Sigmoid colon (tissue), 7 donors: ENCODE data around the gene KRTDAP. TPM values are rescaled to one million over a fixed set of nuclear protein-coding genes. Genes with fewer than 3 reads are reported as not detected.

ENCODE experiments used
- DNase-seq: peaks from one replicate; pipeline ENCODE4 v3.0.0-alpha.2; 2019
- H3K27ac ChIP-seq, 4 donors: fragments of 200-600 bp; sonication (generic); one replicate each; pipeline ENCODE4 v1.5.1; 2016 to 2019; ENCODE audit warnings: mild to moderate bottlenecking in 1 of 4
- H3K27me3 ChIP-seq, 3 donors: fragments of 200-600 bp; sonication (generic); one replicate each; pipeline ENCODE4 v1.5.1; 2019; ENCODE audit warnings: mild to moderate bottlenecking in 1 of 3
- H3K36me3 ChIP-seq, 4 donors: fragments of 200-600 bp; sonication (generic); one replicate each; pipeline ENCODE4 v1.5.1; 2016 to 2019
- H3K4me1 ChIP-seq, 4 donors: fragments of 200-600 bp; sonication (generic); one replicate each; pipeline ENCODE4 v1.5.1; 2017 to 2019
- H3K4me3 ChIP-seq, 4 donors: fragments of 200-600 bp; sonication (generic); one replicate each; pipeline ENCODE4 v1.5.1; 2017 to 2019; ENCODE audit warnings: mild to moderate bottlenecking in 2 of 4, moderate library complexity in 1 of 4
- H3K9me3 ChIP-seq, 4 donors: fragments of 200-600 bp in 3 of 4; sonication (generic) in 3 of 4; one replicate each; pipeline versions ENCODE4 v1.5.1 to v1.6.1; 2013 to 2019
- CTCF ChIP-seq, 4 experiments: fragments of 450-650 bp in 3 of 4; fragments of 200-600 bp in 1 of 4; IDR thresholded peaks; one replicate each; pipeline ENCODE4 v1.5.1; 2016 to 2019; ENCODE audit warnings: antibody characterized with exemption in 4 of 4, mild to moderate bottlenecking in 3 of 4, moderate library complexity in 2 of 4
- EP300 ChIP-seq, 4 donors: sonication (generic); formaldehyde crosslinking; IDR thresholded peaks; one replicate each; pipeline ENCODE4 v1.6.1; 2017; ENCODE audit warnings: antibody characterized with exemption in 4 of 4
- POLR2A ChIP-seq, 2 donors: fragments of 450-650 bp; IDR thresholded peaks; one replicate each; pipeline ENCODE4 v1.6.1; 2016; ENCODE audit warnings: antibody characterized with exemption in 2 of 2, mild to moderate bottlenecking in 2 of 2, moderate library complexity in 2 of 2
- POLR2AphosphoS5 ChIP-seq, 4 donors: sonication (generic); formaldehyde crosslinking; IDR thresholded peaks; one replicate each; pipeline ENCODE4 v1.6.1; 2017; ENCODE audit warnings: antibody characterized with exemption in 4 of 4
- WGBS, 2 donors: extraction: QIAGEN DNeasy Blood & Tissue Kit; methylation state at CpG; one replicate each; pipeline ENCODE4 v1.1.7; 2013; 5-methylcytosine and 5-hydroxymethylcytosine counted together
- intact Hi-C: fragments of 100-400 bp; cut with DNase I; formaldehyde crosslinking; loops from one replicate; pipeline ENCODE4 v1.15.1; 2023
- polyA plus RNA-seq, 3 donors: library from polyadenylated mRNA; stranded (reverse); fragments of 200-250 nt; gene quantifications; one replicate each; pipeline ENCODE4 v1.2.3, GENCODE V29; 2013
- total RNA-seq, 4 donors: library from RNA; depleted of rRNA; stranded (reverse); fragments of >200 nt; gene quantifications; one replicate each; pipeline ENCODE4 v1.1.0, GENCODE V29; 2016
- donor health status: healthy with polysubstance abuse.
- donor health status: Bipolar disorder and iron deficiency.
- donor health status: healthy.

KRTDAP gene
- total and polyA plus RNA-seq, 7 donors = not detected

DNA sequence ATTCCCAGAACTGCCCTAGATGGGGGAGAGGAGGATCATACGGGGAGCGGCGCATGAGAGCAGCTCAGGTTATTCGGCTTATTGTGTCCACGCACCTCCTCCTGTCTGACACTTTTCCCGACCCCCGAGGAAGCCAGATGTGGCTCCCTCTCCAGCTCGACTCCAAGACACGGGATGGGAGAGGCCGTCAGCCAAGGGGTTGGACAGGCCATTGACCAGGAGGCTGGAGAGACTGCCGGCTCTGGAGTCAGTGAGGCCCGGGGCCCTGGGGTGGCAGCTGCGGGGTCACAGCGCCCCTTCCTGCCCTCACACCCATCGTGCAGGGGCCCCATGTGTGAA lies 20.3 kb upstream of the KRTDAP start:
- DNase-seq = no peak
- Histone ChIP-seq H3K9me3 (no peaks in the 10 kb centered on the region), H3K27me3 (peaks cover 8 to 88% (median 61%) of the 10 kb centered on the region in 3 donors), H3K27ac (no peak overlapping the region), H3K4me3 (peak overlapping the region in 3 of 4 donors; percentile 27 to 37 (median 33)), H3K36me3 (no peaks in the 10 kb centered on the region), H3K4me1 (peaks cover 0 to 15% (median 11%) of the 10 kb centered on the region in 4 donors)
- TF ChIP-seq CTCF (IDR thresholded peaks at IDR 0.05) (peak in 2 of 4 experiments; percentile 2 to 14), POLR2A (IDR thresholded peaks at IDR 0.05) (no peak)
- intact Hi-C loops = no loop called here
- WGBS, 2 donors = 10 to 11% methylated on average over 15 of the region's 15 CpGs

GRCh38 chr19:35509861-35510625 lies 19.8 kb upstream of the KRTDAP start:
- peak overlapping the region in 3 of 4 donors; percentile 6 to 27 (median 15) for H3K27ac ChIP-seq
- H3K27me3 ChIP-seq = peaks cover 8 to 85% (median 61%) of the 10 kb centered on the region in 3 donors
- DNase-seq = peak; percentile 83
- 0 to 1% methylated on average over 39 of the region's 39 CpGs for WGBS, 2 donors
- H3K4me1 ChIP-seq = peaks cover 0 to 15% (median 11%) of the 10 kb centered on the region in 4 donors
- H3K9me3 ChIP-seq = no peaks in the 10 kb centered on the region
- intact Hi-C loops = no loop called here
- TF ChIP-seq CTCF (IDR thresholded peaks at IDR 0.05) (peak; percentile 72 to 87 (median 80)), POLR2A (IDR thresholded peaks at IDR 0.05) (no peak), EP300 (IDR thresholded peaks at IDR 0.05) (no peak), POLR2AphosphoS5 (IDR thresholded peaks at IDR 0.05) (no peak)
- no peaks in the 10 kb centered on the region for H3K36me3 ChIP-seq
- peak overlapping the region; percentile 11 to 37 (median 30) for H3K4me3 ChIP-seq

- intact Hi-C loops = no loop called here
- no peaks in the 10 kb centered on the region for H3K36me3 ChIP-seq
- no peak for TF ChIP-seq POLR2AphosphoS5 (IDR thresholded peaks at IDR 0.05)
- TF ChIP-seq POLR2A (IDR thresholded peaks at IDR 0.05) = no peak
- TF ChIP-seq EP300 (IDR thresholded peaks at IDR 0.05) = no peak
- TF ChIP-seq CTCF (IDR thresholded peaks at IDR 0.05) = no peak
- H3K4me3 ChIP-seq = no peak overlapping the region
- peaks cover 0 to 15% (median 11%) of the 10 kb centered on the region in 4 donors for H3K4me1 ChIP-seq
- peak overlapping the region in 1 of 4 donors; percentile 15 for H3K27ac ChIP-seq
- 22 to 32% methylated on average over 12 of the region's 12 CpGs for WGBS, 2 donors
- no peaks in the 10 kb centered on the region for H3K9me3 ChIP-seq
- H3K27me3 ChIP-seq = peaks cover 8 to 76% (median 57%) of the 10 kb centered on the region in 3 donors
- DNase-seq = no peak
Observed at GRCh38 chr19:35509018-35509652, 18.9 kb upstream of the KRTDAP start.

DNA sequence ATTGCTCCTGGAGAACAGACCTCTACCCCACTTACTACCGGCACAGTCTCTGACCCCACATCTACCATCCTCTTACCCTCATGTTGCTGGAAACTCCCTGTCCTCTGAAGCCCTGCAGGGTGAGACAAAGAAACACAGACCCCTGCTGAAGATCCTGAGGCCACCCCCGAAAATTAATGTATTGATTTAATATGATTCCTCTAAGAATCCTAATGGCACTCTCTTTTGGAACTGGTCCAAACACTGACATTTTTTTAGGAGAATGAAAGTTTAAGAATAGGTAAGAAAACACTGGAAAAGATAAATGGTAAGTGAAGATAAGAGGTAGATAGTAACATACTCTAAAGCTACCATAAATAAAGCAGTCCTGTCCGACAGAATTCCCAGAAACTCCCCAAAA lies 17.9 kb upstream of the KRTDAP start:
- Histone ChIP-seq H3K27me3 (peaks cover 8 to 66% (median 47%) of the 10 kb centered on the region in 3 donors), H3K9me3 (no peaks in the 10 kb centered on the region), H3K4me3 (no peak overlapping the region), H3K36me3 (no peaks in the 10 kb centered on the region), H3K27ac (no peak overlapping the region), H3K4me1 (peaks cover 0 to 15% (median 11%) of the 10 kb centered on the region in 4 donors)
- TF ChIP-seq CTCF (IDR thresholded peaks at IDR 0.05) (no peak), EP300 (IDR thresholded peaks at IDR 0.05) (no peak), POLR2A (IDR thresholded peaks at IDR 0.05) (no peak), POLR2AphosphoS5 (IDR thresholded peaks at IDR 0.05) (no peak)
- DNase-seq = no peak
- 93 to 95% methylated on average over 3 of the region's 3 CpGs for WGBS, 2 donors
- intact Hi-C loops = no loop called here
